Neural progenitor cell (in vitro differentiated cells): ENCODE measurements around the gene CCNE1. TPM values are rescaled to one million over a fixed set of nuclear protein-coding genes. Genes with fewer than 3 reads are reported as not detected.

Source experiments
- DNase-seq: peaks from one replicate; pipeline ENCODE4 v3.0.0-alpha.2; 2016; ENCODE audit warnings: low spot score
- H2AFZ ChIP-seq: fragments of 200-600 bp; sonication (generic); replicated peaks from 2 replicates; pipeline ENCODE4 v1.6.1; 2016; ENCODE audit warnings: antibody characterized with exemption
- H3F3A ChIP-seq: fragments of 200-600 bp; sonication (generic); 2 replicates; pipeline ENCODE4 v1.6.1; 2016; ENCODE audit warnings: antibody characterized with exemption, low read depth
- H3K27ac ChIP-seq: fragments of 200-600 bp; sonication (generic); 2 replicates; pipeline ENCODE4 v1.5.1; 2016; ENCODE audit warnings: mild to moderate bottlenecking
- H3K27me3 ChIP-seq: fragments of 200-600 bp; sonication (generic); 2 replicates; pipeline ENCODE4 v1.6.1; 2016; ENCODE audit warnings: mild to moderate bottlenecking, moderate library complexity
- H3K36me3 ChIP-seq: fragments of 200-600 bp; sonication (generic); 2 replicates; pipeline ENCODE4 v1.5.1; 2016
- H3K4me1 ChIP-seq: fragments of 200-600 bp; sonication (generic); 2 replicates; pipeline ENCODE4 v1.6.1; 2016; ENCODE audit warnings: mixed run types
- H3K4me2 ChIP-seq: fragments of 200-600 bp; sonication (generic); 2 replicates; pipeline ENCODE4 v1.6.1; 2016
- H3K4me3 ChIP-seq: fragments of 200-600 bp; sonication (generic); 2 replicates; pipeline ENCODE4 v1.5.1; 2016
- H3K79me2 ChIP-seq: fragments of 200-600 bp; sonication (generic); 2 replicates; pipeline ENCODE4 v1.6.1; 2016; ENCODE audit warnings: low read depth
- H3K9ac ChIP-seq: fragments of 200-600 bp; sonication (generic); 2 replicates; pipeline ENCODE4 v1.6.1; 2016
- H3K9me3 ChIP-seq: fragments of 200-600 bp; sonication (generic); 2 replicates; pipeline ENCODE4 v1.5.1; 2016; ENCODE audit warnings: low read depth
- H4K20me1 ChIP-seq: fragments of 200-600 bp; sonication (generic); 2 replicates; pipeline ENCODE4 v1.6.1; 2016; ENCODE audit warnings: low read depth
- H3K27ac Mint-ChIP-seq: 3 replicates; pipeline ENCODE4 v1.8.0; 2021; ENCODE audit warnings: mixed read lengths
- H3K27me3 Mint-ChIP-seq: 2 replicates; pipeline ENCODE4 v1.8.0; 2022; ENCODE audit warnings: low read depth, mild to moderate bottlenecking, inconsistent platforms, moderate library complexity, mixed read lengths; ENCODE audit not compliant: insufficient read depth
- H3K36me3 Mint-ChIP-seq: 3 replicates; pipeline ENCODE4 v1.8.0; 2021; ENCODE audit warnings: mixed read lengths
- H3K4me1 Mint-ChIP-seq: 3 replicates; pipeline ENCODE4 v1.8.0; 2021; ENCODE audit warnings: mixed read lengths
- H3K4me3 Mint-ChIP-seq: 3 replicates; pipeline ENCODE4 v1.8.0; 2021; ENCODE audit warnings: mild to moderate bottlenecking, moderate library complexity, mixed read lengths
- H3K9me3 Mint-ChIP-seq: 3 replicates; pipeline ENCODE4 v1.8.0; 2020; ENCODE audit warnings: mixed read lengths
- EZH2 ChIP-seq: fragments of 200-600 bp; sonication (generic); IDR thresholded peaks from 2 replicates; pipeline ENCODE4 v1.6.1; 2017; ENCODE audit warnings: antibody characterized with exemption, mild to moderate bottlenecking, moderate library complexity
- EZH2phosphoT487 ChIP-seq: fragments of 200-600 bp; sonication (generic); IDR thresholded peaks from 2 replicates; pipeline ENCODE4 v1.6.1; 2017; ENCODE audit warnings: antibody characterized with exemption
- total RNA-seq: library from RNA; depleted of rRNA; stranded (reverse); fragments of >200 nt; gene quantifications from 2 replicates; pipeline ENCODE4 v1.2.3, GENCODE V29; 2015; ENCODE audit warnings: low replicate concordance
- TF ChIP-seq, protein P1 (sequence below): fragments of 200-600 bp; sonication (generic); IDR thresholded peaks from 2 replicates; pipeline ENCODE4 v1.5.1; 2017; ENCODE audit warnings: antibody characterized with exemption, mild to moderate bottlenecking

Gene CCNE1
- total RNA-seq, 1 donor from 2014 or later = 31.4 TPM

DNA sequence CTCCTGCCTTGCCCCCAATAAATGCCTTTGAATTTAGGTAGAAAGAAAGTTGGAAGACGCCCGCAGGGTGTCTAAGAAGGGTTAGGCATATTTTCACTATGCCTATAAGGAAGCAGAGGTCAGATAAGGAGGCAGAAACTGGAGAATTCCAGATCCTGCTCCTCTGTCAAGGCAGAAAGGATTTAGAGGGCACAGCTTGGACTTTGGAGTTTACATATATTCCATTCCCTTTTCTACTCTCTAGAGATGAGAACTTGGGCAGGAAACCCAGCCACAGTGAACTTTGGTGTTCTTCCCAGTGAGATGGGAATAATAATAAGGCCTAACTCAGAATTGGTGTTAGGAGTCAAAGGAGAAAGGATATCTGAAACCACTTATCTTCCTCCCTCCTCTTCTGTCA, 37.4 kb downstream of the CCNE1 start:
- no peaks in the 10 kb centered on the region for H3K9me3 Mint-ChIP-seq
- no peak overlapping the region for H3K4me3 Mint-ChIP-seq
- H3K4me3 ChIP-seq = no peak overlapping the region
- H3K27me3 Mint-ChIP-seq = peaks cover 6% of the 10 kb centered on the region
- H3K36me3 ChIP-seq = no peaks in the 10 kb centered on the region
- DNase-seq = no peak
- no peak overlapping the region for H3K4me2 ChIP-seq
- TF ChIP-seq, protein P1, sequence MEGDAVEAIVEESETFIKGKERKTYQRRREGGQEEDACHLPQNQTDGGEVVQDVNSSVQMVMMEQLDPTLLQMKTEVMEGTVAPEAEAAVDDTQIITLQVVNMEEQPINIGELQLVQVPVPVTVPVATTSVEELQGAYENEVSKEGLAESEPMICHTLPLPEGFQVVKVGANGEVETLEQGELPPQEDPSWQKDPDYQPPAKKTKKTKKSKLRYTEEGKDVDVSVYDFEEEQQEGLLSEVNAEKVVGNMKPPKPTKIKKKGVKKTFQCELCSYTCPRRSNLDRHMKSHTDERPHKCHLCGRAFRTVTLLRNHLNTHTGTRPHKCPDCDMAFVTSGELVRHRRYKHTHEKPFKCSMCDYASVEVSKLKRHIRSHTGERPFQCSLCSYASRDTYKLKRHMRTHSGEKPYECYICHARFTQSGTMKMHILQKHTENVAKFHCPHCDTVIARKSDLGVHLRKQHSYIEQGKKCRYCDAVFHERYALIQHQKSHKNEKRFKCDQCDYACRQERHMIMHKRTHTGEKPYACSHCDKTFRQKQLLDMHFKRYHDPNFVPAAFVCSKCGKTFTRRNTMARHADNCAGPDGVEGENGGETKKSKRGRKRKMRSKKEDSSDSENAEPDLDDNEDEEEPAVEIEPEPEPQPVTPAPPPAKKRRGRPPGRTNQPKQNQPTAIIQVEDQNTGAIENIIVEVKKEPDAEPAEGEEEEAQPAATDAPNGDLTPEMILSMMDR = no peak
- no peaks in the 10 kb centered on the region for H3K9me3 ChIP-seq
- H3K4me1 ChIP-seq = peaks cover 6% of the 10 kb centered on the region
- H3K36me3 Mint-ChIP-seq = no peaks in the 10 kb centered on the region
- H3K27ac Mint-ChIP-seq = no peak overlapping the region
- H3F3A ChIP-seq = peaks cover 14% of the 10 kb centered on the region
- H3K27ac ChIP-seq = no peak overlapping the region
- H3K9ac ChIP-seq = no peak overlapping the region
- H3K79me2 ChIP-seq = no peaks in the 10 kb centered on the region
- H3K4me1 Mint-ChIP-seq = peaks cover 6% of the 10 kb centered on the region
- peaks cover 16% of the 10 kb centered on the region for H3K27me3 ChIP-seq
- no peak overlapping the region for H2AFZ ChIP-seq
- H4K20me1 ChIP-seq = no peaks in the 10 kb centered on the region

- Mint-ChIP-seq H3K9me3 (no peaks in the 10 kb centered on the region), H3K36me3 (no peaks in the 10 kb centered on the region), H3K4me1 (peaks cover 11% of the 10 kb centered on the region), H3K4me3 (no peak overlapping the region), H3K27ac (no peak overlapping the region), H3K27me3 (peaks cover 5% of the 10 kb centered on the region)
- DNase-seq = no peak
- Histone ChIP-seq H3K9ac (no peak overlapping the region), H3K79me2 (no peaks in the 10 kb centered on the region), H3K27me3 (peaks cover 16% of the 10 kb centered on the region), H2AFZ (no peak overlapping the region), H4K20me1 (no peaks in the 10 kb centered on the region), H3F3A (peaks cover 9% of the 10 kb centered on the region), H3K4me1 (peaks cover 6% of the 10 kb centered on the region), H3K4me2 (no peak overlapping the region), H3K9me3 (no peaks in the 10 kb centered on the region), H3K27ac (no peak overlapping the region), H3K36me3 (no peaks in the 10 kb centered on the region), H3K4me3 (no peak overlapping the region)
- TF ChIP-seq, protein P1 = no peak
- TF ChIP-seq EZH2 (no peak), EZH2phosphoT487 (no peak)
Measured at GRCh38 chr19:29850482-29850881, 38.7 kb downstream of the CCNE1 start.

GRCh38 chr19:29851769-29852521, 40.2 kb downstream of the CCNE1 start:
- peaks cover 12% of the 10 kb centered on the region for H3K4me1 Mint-ChIP-seq

More at GRCh38 chr19:29851769-29852521, 40.2 kb downstream of the CCNE1 start:
- H3K27ac Mint-ChIP-seq = no peak overlapping the region
- H3K9me3 Mint-ChIP-seq = no peaks in the 10 kb centered on the region
- H3K27me3 Mint-ChIP-seq = peaks cover 2% of the 10 kb centered on the region
- TF ChIP-seq, protein P1 = no peak
- TF ChIP-seq EZH2phosphoT487 (no peak), EZH2 (no peak)
- H3K36me3 Mint-ChIP-seq = no peaks in the 10 kb centered on the region
- Histone ChIP-seq H3K36me3 (no peaks in the 10 kb centered on the region), H3K9me3 (no peaks in the 10 kb centered on the region), H3K4me2 (no peak overlapping the region), H3K27me3 (peaks cover 16% of the 10 kb centered on the region), H3K4me3 (no peak overlapping the region), H3K4me1 (no peaks in the 10 kb centered on the region), H4K20me1 (no peaks in the 10 kb centered on the region), H3K27ac (no peak overlapping the region), H2AFZ (no peak overlapping the region), H3K9ac (no peak overlapping the region), H3K79me2 (no peaks in the 10 kb centered on the region), H3F3A (no peaks in the 10 kb centered on the region)
- H3K4me3 Mint-ChIP-seq = no peak overlapping the region
- no peak for DNase-seq
